ENCODE data around the gene RAD18. TPM values are rescaled to one million over a fixed set of nuclear protein-coding genes. Genes with fewer than 3 reads are reported as not detected.

RAD18 gene
- total and polyA plus RNA-seq, 7 donors: 3.5 to 25.8 (median 6.4) TPM

DNA sequence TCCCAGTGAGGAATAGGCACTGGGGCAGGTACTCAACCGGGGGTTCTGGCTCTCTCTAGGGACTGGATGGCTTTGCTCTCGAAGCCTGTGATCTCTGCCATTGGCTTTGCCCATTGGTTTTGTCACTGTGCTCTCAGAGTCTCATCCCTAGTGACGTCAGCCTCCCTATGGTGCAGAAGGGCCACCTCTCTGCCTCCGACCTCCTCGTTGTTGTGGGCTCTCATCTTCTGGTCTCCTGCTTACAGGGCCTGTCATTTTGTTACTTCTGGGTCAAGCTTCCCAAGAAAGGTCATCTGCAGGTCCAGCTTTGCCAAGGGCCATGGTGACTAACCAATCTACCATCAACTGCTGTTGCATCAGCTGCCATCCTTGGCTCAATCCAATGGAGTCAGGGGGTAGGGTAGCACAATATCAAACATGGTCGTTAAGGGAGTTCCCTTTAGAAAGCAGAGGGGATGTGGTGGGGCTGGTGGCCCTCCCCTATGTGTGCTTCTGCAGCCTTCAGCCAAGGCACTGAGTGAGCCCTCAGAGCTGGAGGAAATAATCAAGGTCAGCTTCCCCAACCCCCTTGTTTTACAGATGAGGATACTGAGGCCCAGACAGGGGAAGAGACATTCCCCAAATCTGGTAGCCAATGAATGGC is 13.4 kb upstream of the RAD18 start:
- Histone ChIP-seq H3K27ac (no peak overlapping the region), H3K4me3 (no peak overlapping the region), H3K27me3 (peaks cover 0 to 22% (median 0%) of the 10 kb centered on the region in 3 donors), H3K4me1 (no peaks in the 10 kb centered on the region), H3K36me3 (no peaks in the 10 kb centered on the region), H3K9me3 (peaks cover 0 to 8% (median 1%) of the 10 kb centered on the region in 4 donors)
- intact Hi-C loops (cut with DNase I): no loop called here
- TF ChIP-seq POLR2A (IDR thresholded peaks at IDR 0.05) (no peak), EP300 (IDR thresholded peaks at IDR 0.05) (no peak), POLR2AphosphoS5 (IDR thresholded peaks at IDR 0.05) (no peak)
- TF ChIP-seq, protein P1, sequence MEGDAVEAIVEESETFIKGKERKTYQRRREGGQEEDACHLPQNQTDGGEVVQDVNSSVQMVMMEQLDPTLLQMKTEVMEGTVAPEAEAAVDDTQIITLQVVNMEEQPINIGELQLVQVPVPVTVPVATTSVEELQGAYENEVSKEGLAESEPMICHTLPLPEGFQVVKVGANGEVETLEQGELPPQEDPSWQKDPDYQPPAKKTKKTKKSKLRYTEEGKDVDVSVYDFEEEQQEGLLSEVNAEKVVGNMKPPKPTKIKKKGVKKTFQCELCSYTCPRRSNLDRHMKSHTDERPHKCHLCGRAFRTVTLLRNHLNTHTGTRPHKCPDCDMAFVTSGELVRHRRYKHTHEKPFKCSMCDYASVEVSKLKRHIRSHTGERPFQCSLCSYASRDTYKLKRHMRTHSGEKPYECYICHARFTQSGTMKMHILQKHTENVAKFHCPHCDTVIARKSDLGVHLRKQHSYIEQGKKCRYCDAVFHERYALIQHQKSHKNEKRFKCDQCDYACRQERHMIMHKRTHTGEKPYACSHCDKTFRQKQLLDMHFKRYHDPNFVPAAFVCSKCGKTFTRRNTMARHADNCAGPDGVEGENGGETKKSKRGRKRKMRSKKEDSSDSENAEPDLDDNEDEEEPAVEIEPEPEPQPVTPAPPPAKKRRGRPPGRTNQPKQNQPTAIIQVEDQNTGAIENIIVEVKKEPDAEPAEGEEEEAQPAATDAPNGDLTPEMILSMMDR (IDR thresholded peaks at IDR 0.05): no peak
- 83 to 89% methylated on average over 6 of the region's 6 CpGs for WGBS, 2 donors
- no peak for DNase-seq

DNA sequence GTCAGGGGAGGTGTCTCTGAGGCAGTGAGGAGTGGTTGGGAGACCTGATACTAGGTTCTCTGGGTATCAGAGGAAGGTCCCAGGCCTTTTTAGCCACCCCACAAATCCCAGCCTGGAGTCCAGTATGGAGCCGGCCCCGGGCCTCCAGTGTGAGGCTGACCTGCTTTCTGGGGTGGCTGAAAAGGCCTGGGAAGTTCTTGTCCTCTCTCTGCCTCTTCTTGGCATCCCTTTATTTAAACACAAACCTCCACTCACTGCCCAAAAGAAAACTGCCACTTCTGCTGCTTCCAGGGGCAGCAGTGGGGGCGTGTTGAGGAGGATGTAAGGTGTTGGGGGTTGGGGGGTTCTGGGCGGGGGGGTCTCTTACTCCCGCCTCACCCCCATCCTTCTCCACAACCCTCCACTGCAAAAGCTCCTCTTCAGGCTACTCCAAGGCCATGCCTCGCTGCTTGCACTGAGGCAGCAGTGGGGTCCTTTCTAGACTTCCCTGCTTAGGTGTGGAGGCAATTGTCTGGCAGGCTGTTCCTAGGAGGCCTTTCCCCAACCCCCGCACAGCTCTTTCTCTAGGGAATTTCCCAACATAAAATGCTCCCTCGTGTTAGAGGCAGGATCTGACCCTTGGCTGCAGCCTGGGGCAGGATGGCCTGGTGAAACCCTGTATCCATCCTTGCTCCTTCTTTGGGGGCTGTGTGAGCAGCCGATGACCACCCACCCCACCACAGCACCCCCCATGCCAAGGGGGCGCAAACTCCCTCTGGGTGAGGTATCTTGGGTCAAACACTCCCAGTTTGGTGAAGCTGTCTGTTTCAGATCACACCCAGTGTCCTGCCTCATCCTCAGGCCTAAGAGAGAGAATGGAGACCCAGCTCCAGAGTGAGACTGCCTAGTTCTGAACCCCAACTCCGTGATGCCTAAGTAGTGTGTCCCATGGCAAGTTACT is 12.1 kb upstream of the RAD18 start:
- no peak overlapping the region for H3K27ac ChIP-seq
- H3K9me3 ChIP-seq: peaks cover 0 to 8% (median 1%) of the 10 kb centered on the region in 4 donors
- H3K4me3 ChIP-seq: no peak overlapping the region
- peaks cover 0 to 24% (median 0%) of the 10 kb centered on the region in 3 donors for H3K27me3 ChIP-seq
- intact Hi-C loops (cut with DNase I): no loop called here
- DNase-seq: no peak
- 76 to 85% methylated on average over 11 of the region's 11 CpGs for WGBS, 2 donors
- H3K4me1 ChIP-seq: peaks cover 0 to 3% (median 0%) of the 10 kb centered on the region in 4 donors
- H3K36me3 ChIP-seq: no peaks in the 10 kb centered on the region
- TF ChIP-seq EP300 (IDR thresholded peaks at IDR 0.05) (no peak), POLR2AphosphoS5 (IDR thresholded peaks at IDR 0.05) (no peak), POLR2A (IDR thresholded peaks at IDR 0.05) (no peak)
- TF ChIP-seq, protein P1 (IDR thresholded peaks at IDR 0.05): no peak

DNA sequence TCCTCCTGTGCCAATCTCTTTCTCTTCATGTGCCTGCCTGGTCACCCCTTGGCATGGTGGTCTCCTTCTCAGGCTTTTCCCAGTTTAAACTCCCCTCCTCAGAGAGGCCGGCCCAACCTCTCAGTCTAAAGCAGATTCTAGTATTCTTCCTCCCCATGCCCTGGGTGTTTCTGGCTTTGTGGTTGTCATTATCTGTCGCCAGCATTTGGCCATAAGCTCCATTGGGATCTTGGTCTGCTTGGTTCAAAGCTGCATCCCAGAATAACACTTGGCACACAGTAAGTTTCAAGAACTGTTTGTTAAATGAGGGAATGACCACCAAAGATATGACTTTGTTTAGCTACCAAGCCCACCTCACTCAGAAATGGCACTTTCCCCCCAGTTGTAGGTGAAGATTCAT is 11.2 kb upstream of the RAD18 start:
- Histone ChIP-seq H3K4me3 (no peak overlapping the region), H3K27me3 (peaks cover 0 to 24% (median 0%) of the 10 kb centered on the region in 3 donors), H3K4me1 (peaks cover 0 to 3% (median 0%) of the 10 kb centered on the region in 4 donors), H3K36me3 (no peaks in the 10 kb centered on the region), H3K9me3 (peaks cover 0 to 8% (median 1%) of the 10 kb centered on the region in 4 donors), H3K27ac (no peak overlapping the region)
- no peak for DNase-seq
- intact Hi-C loops (cut with DNase I): no loop called here
- no peak for TF ChIP-seq POLR2A (IDR thresholded peaks at IDR 0.05)
- no peak for TF ChIP-seq EP300 (IDR thresholded peaks at IDR 0.05)
- no peak for TF ChIP-seq POLR2AphosphoS5 (IDR thresholded peaks at IDR 0.05)
- TF ChIP-seq, protein P1 (IDR thresholded peaks at IDR 0.05): no peak
- WGBS, 2 donors: 93 to 94% methylated on average over 2 of the region's 2 CpGs

DNA sequence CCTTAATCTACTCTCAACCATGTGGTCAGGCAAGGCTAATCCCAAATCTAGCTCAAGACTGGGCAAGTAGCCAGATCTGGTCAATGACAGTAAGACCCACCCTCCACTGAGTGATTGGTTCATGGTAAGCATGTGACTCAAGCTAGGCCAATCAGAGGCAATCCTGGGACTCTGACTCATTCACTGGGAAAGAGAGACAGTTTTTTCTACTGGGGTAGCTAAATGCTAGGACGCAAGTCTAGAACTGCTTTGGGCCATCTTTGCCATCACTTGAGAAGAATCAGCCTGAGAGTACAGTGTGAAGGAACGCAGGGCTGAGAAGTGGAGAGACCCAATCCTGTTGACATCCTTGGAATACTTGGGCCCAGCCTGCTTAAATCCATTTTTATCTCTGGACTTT is 9.4 kb upstream of the RAD18 start:
- Histone ChIP-seq H3K9me3 (no peaks in the 10 kb centered on the region), H3K27ac (no peak overlapping the region), H3K4me1 (peaks cover 0 to 3% (median 0%) of the 10 kb centered on the region in 4 donors), H3K4me3 (no peak overlapping the region), H3K27me3 (peaks cover 0 to 23% (median 0%) of the 10 kb centered on the region in 3 donors), H3K36me3 (no peaks in the 10 kb centered on the region)
- no peak for DNase-seq
- 93 to 94% methylated on average over 2 of the region's 2 CpGs for WGBS, 2 donors
- intact Hi-C loops (cut with DNase I): no loop called here
- TF ChIP-seq POLR2AphosphoS5 (IDR thresholded peaks at IDR 0.05): no peak

Data from sigmoid colon (tissue), 7 donors.